ENCODE measurements around the gene FER1L5.

The FER1L5 gene

GRCh38 chr2:96753661-96754282 lies 111.2 kb downstream of the FER1L5 start:
- no peak for TF ChIP-seq CTCF (IDR thresholded peaks at IDR 0.05)
- no peak for TF ChIP-seq ZFX (IDR thresholded peaks at IDR 0.05; ENCODE audit: borderline replicate concordance)
- H3K27ac ChIP-seq: no peak overlapping the region

- no peak overlapping the region for H3K27ac ChIP-seq
- TF ChIP-seq ZFX (IDR thresholded peaks at IDR 0.05; ENCODE audit: borderline replicate concordance) (no peak), CTCF (IDR thresholded peaks at IDR 0.05) (no peak)
Observed at GRCh38 chr2:96754317-96754716, 111.8 kb downstream of the FER1L5 start.
